Lower leg skin (tissue), 4 donors: ENCODE measurements around the gene GUCY2D. TPM values are rescaled to one million over a fixed set of nuclear protein-coding genes. Genes with fewer than 3 reads are reported as not detected.
"Not testable (repeated sequence)": the region's sequence is repeated elsewhere in the genome, so short reads cannot be mapped to it uniquely, and the experiment has no call there.

Experiments
- DNase-seq, 2 donors: peaks; one replicate each; pipeline ENCODE4 v3.0.0-alpha.2; 2019; ENCODE audit warnings: low spot score in 2 of 2
- H3K4me3 ChIP-seq: fragments of 200-600 bp; sonication (generic); 2 replicates; pipeline ENCODE4 v1.5.1; 2017; ENCODE audit warnings: mild to moderate bottlenecking, low read depth; ENCODE audit not compliant: poor library complexity, severe bottlenecking
- CTCF ChIP-seq, 3 donors: fragments of 450-650 bp; IDR thresholded peaks; one replicate each; pipeline ENCODE4 v1.5.1; 2016; ENCODE audit warnings: antibody characterized with exemption in 3 of 3, mild to moderate bottlenecking in 3 of 3, moderate library complexity in 2 of 3
- POLR2A ChIP-seq, 2 donors: fragments of 450-650 bp; IDR thresholded peaks; one replicate each; pipeline ENCODE4 v1.6.1; 2016 to 2017; ENCODE audit warnings: antibody characterized with exemption in 2 of 2, mild to moderate bottlenecking in 1 of 2, moderate library complexity in 1 of 2
- WGBS, 2 donors: methylation state at CpG; one replicate each; pipeline ENCODE4 v1.1.5; 2018; 5-methylcytosine and 5-hydroxymethylcytosine counted together
- intact Hi-C: fragments of 100-400 bp; cut with DNase I; formaldehyde crosslinking; loops from one replicate; pipeline ENCODE4 v1.15.0; 2023; ENCODE audit warnings: low total_unique reads
- total RNA-seq, 4 donors: library from RNA; depleted of rRNA; stranded (reverse); fragments of >200 nt; gene quantifications; one replicate each; pipeline ENCODE4 v1.1.0, GENCODE V29; 2016

GUCY2D gene
- under 1 TPM in 1 of 4 donors, not detected in 3; 0.13 TPM for total RNA-seq

GRCh38 chr17:8001976-8002720 is at the start of gene GUCY2D:
TSS of gene GUCY2D (plus strand) at chr17:8002615. CDS start at chr17:8003048, 433 bp downstream.
- WGBS, 2 donors = 22 to 52% methylated on average over 9 to 15 of the region's 18 CpGs
- peak in 1 of 2 donors; percentile 83 for DNase-seq
- intact Hi-C loops = no loop called here
- H3K4me3 ChIP-seq = no peak within 1 kb of the TSS
- TF ChIP-seq CTCF (IDR thresholded peaks at IDR 0.05) (no peak), POLR2A (IDR thresholded peaks at IDR 0.05) (no peak)

GRCh38 chr17:7953266-7953665 is 49.1 kb upstream of the GUCY2D start:
- H3K4me3 ChIP-seq, intact Hi-C loops, DNase-seq: not testable (repeated sequence)
- WGBS, 2 donors = 93 to 97% methylated on average over 13 of the region's 13 CpGs

GRCh38 chr17:7955414-7956227 is 46.8 kb upstream of the GUCY2D start:
- intact Hi-C loops = no loop called here
- H3K4me3 ChIP-seq = no peak overlapping the region
- peak in 1 of 2 donors; percentile 15 for DNase-seq
- WGBS, 2 donors = 59 to 61% methylated on average over 13 of the region's 13 CpGs
- TF ChIP-seq POLR2A (IDR thresholded peaks at IDR 0.05) = no peak
- no peak for TF ChIP-seq CTCF (IDR thresholded peaks at IDR 0.05)

GRCh38 chr17:7956228-7956965 is 46.0 kb upstream of the GUCY2D start:
- no peak for TF ChIP-seq CTCF (IDR thresholded peaks at IDR 0.05)
- no peak for TF ChIP-seq POLR2A (IDR thresholded peaks at IDR 0.05)
- no peak for DNase-seq
- no peak overlapping the region for H3K4me3 ChIP-seq
- intact Hi-C loops = no loop called here
- WGBS, 2 donors = 78 to 82% methylated on average over 11 of the region's 11 CpGs

- 90 to 91% methylated on average over 9 of the region's 9 CpGs for WGBS, 2 donors
- DNase-seq = no peak
- no peak overlapping the region for H3K4me3 ChIP-seq
- intact Hi-C loops = no loop called here
- TF ChIP-seq CTCF (IDR thresholded peaks at IDR 0.05) (no peak), POLR2A (IDR thresholded peaks at IDR 0.05) (no peak)
Measured at GRCh38 chr17:7959503-7960253, 42.7 kb upstream of the GUCY2D start.
